Measurements from ENCODE around the gene LRBA.

DNA sequence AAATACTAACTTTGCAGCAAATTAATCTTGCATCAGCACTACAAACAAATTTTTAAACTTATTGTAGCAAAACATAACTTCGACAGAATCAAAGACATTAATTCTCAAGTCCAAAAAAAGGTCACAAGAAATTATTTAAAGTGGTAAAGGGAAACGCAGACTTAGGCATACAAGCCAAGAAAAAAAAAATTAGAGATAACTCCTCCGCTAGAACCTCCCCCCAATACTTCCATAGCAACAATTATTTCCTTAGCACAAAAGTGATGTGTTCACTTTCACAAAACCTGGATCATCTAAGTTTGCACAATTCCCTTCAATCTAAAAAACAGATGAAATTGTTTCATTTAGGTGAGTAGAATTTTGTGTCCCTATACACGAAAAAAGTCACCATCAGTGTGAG lies 1.1 kb downstream of the LRBA start:
- TF ChIP-seq CTCF (IDR thresholded peaks at IDR 0.05; ENCODE audit: low read length), result no peak
- TF ChIP-seq EZH2 (optimal IDR thresholded peaks at IDR 0.05; ENCODE audit: low read depth, low read length), result no peak
- no peak for TF ChIP-seq EZH2phosphoT487 (IDR thresholded peaks at IDR 0.05; ENCODE audit: low read length)

Measured in MM.1S (cell line).